ENCODE data around the gene C1orf21. TPM values are rescaled to one million over a fixed set of nuclear protein-coding genes. Genes with fewer than 3 reads are reported as not detected.

The C1orf21 gene
- total and polyA plus RNA-seq, 2 donors (not counting 1 experiment from before 2014, with no cell fraction given): under 0.01 to 0.32 TPM

DNA sequence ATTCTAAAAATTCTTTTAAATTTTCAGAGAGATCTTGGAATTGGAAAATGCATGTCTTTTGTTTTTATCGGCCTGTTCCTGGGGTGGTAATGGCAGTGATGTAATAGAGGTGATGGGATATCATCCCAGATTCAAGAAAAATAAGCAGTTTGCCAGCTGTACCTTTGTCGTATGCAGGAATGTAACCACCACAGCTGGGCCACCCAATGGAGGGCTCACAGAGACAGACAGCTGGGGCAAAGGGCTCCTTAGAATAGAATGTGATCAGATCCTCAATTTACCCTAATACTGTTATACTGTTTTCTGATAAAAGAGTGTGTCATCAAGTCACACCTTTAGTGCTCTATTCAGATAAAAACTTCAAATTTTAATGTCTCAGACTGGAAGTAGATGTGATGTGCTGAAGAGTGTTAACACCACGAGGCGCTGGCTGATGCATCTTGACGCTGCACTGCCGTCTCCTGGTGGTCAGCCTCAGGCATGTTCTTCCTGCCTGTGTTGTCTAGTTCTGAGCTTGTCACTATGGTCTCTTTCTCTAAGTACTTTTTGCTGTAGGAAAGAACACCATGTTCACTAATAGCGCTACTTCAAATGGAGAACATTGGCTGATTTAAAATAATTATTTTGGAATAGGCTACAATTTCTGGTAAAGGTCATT lies 78.8 kb downstream of the C1orf21 start:
- Histone ChIP-seq H3K4me3 (ENCODE audit: control extremely low read depth in 1 of 5, extremely low read depth in 1 of 5, insufficient read depth in 1 of 5, low read depth in 2 of 5, low read length in 4 of 5) (no peak overlapping the region), H3K9me3 (ENCODE audit: control extremely low read depth in 1 of 3, control insufficient read depth in 2 of 3, insufficient read depth in 1 of 3, low read length in 2 of 3) (no peaks in the 10 kb centered on the region), H3K27ac (ENCODE audit: low read length in 2 of 2) (no peak overlapping the region), H4K20me1 (ENCODE audit: control insufficient read depth, insufficient read depth, low read length, poor library complexity, severe bottlenecking) (no peaks in the 10 kb centered on the region), H2AFZ (ENCODE audit: insufficient read depth, low read depth, low read length, poor library complexity, severe bottlenecking) (no peak overlapping the region), H3K4me1 (ENCODE audit: control insufficient read depth in 2 of 2, insufficient read depth in 2 of 2, low read length in 2 of 2) (no peaks in the 10 kb centered on the region), H3K27me3 (replicated peaks in 1 of 4; ENCODE audit: control extremely low read depth in 1 of 4, control insufficient read depth in 3 of 4, insufficient read depth in 4 of 4, low read length in 3 of 4) (no peaks in the 10 kb centered on the region), H3K4me2 (replicated peaks; ENCODE audit: low read depth, low read length, poor library complexity, severe bottlenecking) (no peak overlapping the region), H3K9ac (ENCODE audit: low read length) (no peak overlapping the region), H3K36me3 (replicated peaks in 1 of 2; ENCODE audit: control extremely low read depth in 1 of 2, control insufficient read depth in 1 of 2, extremely low read depth in 1 of 2, insufficient read depth in 2 of 2, low read length in 1 of 2) (no peaks in the 10 kb centered on the region), H3K79me2 (ENCODE audit: control insufficient read depth, insufficient read depth, low read length) (no peaks in the 10 kb centered on the region)
- Mint-ChIP-seq H3K27ac (no peak overlapping the region), H3K4me3 (no peak overlapping the region), H3K27me3 (peaks cover 2% of the 10 kb centered on the region), H3K9me3 (ENCODE audit: insufficient read depth) (no peaks in the 10 kb centered on the region), H3K4me1 (no peaks in the 10 kb centered on the region)
- intact Hi-C loops (cut with micrococcal nuclease): no loop called here
- WGBS (ENCODE audit: insufficient coverage): 96% methylated on average over 3 of the region's 7 CpGs
- ChIA-PET POLR2A (no interaction called here), CTCF (no interaction called here)
- ATAC-seq (ENCODE audit: low read depth) (no peak), DNase-seq (no peak)
- TF ChIP-seq, protein P1, sequence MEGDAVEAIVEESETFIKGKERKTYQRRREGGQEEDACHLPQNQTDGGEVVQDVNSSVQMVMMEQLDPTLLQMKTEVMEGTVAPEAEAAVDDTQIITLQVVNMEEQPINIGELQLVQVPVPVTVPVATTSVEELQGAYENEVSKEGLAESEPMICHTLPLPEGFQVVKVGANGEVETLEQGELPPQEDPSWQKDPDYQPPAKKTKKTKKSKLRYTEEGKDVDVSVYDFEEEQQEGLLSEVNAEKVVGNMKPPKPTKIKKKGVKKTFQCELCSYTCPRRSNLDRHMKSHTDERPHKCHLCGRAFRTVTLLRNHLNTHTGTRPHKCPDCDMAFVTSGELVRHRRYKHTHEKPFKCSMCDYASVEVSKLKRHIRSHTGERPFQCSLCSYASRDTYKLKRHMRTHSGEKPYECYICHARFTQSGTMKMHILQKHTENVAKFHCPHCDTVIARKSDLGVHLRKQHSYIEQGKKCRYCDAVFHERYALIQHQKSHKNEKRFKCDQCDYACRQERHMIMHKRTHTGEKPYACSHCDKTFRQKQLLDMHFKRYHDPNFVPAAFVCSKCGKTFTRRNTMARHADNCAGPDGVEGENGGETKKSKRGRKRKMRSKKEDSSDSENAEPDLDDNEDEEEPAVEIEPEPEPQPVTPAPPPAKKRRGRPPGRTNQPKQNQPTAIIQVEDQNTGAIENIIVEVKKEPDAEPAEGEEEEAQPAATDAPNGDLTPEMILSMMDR (IDR thresholded peaks at IDR 0.05): no peak
- TF ChIP-seq EZH2 (IDR thresholded peaks at IDR 0.05; ENCODE audit: borderline replicate concordance, insufficient read depth, low read depth, low read length, poor library complexity, severe bottlenecking): no peak

DNA sequence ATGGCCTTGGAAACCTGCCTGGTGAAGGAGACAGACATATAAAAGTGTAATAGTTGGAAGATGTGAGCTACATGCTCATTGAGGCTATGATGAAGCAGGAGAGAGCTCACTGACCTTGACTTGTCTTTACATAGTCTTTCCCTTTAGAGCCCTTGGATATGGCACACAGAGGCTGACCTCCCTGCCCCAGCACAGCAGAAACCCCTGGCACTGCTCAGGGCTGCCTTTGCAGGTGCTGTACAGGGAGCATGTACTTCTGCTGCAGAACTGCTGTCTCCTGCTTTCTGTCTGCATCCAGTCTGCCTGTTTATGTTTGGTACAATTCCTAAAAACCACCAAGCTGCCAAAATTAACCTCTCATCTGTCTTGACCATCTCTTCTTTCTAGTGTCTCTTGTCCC lies 80.5 kb downstream of the C1orf21 start:
- Histone ChIP-seq H3K79me2 (ENCODE audit: control insufficient read depth, insufficient read depth, low read length) (no peaks in the 10 kb centered on the region), H3K9ac (ENCODE audit: low read length) (no peak overlapping the region), H3K4me1 (ENCODE audit: control insufficient read depth in 2 of 2, insufficient read depth in 2 of 2, low read length in 2 of 2) (no peaks in the 10 kb centered on the region), H2AFZ (ENCODE audit: insufficient read depth, low read depth, low read length, poor library complexity, severe bottlenecking) (no peak overlapping the region), H3K4me2 (replicated peaks; ENCODE audit: low read depth, low read length, poor library complexity, severe bottlenecking) (no peak overlapping the region), H4K20me1 (ENCODE audit: control insufficient read depth, insufficient read depth, low read length, poor library complexity, severe bottlenecking) (no peaks in the 10 kb centered on the region), H3K27ac (ENCODE audit: low read length in 2 of 2) (no peak overlapping the region), H3K4me3 (ENCODE audit: control extremely low read depth in 1 of 5, extremely low read depth in 1 of 5, insufficient read depth in 1 of 5, low read depth in 2 of 5, low read length in 4 of 5) (no peak overlapping the region), H3K9me3 (ENCODE audit: control extremely low read depth in 1 of 3, control insufficient read depth in 2 of 3, insufficient read depth in 1 of 3, low read length in 2 of 3) (no peaks in the 10 kb centered on the region), H3K36me3 (replicated peaks in 1 of 2; ENCODE audit: control extremely low read depth in 1 of 2, control insufficient read depth in 1 of 2, extremely low read depth in 1 of 2, insufficient read depth in 2 of 2, low read length in 1 of 2) (no peaks in the 10 kb centered on the region), H3K27me3 (replicated peaks in 1 of 4; ENCODE audit: control extremely low read depth in 1 of 4, control insufficient read depth in 3 of 4, insufficient read depth in 4 of 4, low read length in 3 of 4) (no peaks in the 10 kb centered on the region)
- Mint-ChIP-seq H3K27ac (no peak overlapping the region), H3K4me3 (no peak overlapping the region), H3K9me3 (ENCODE audit: insufficient read depth) (no peaks in the 10 kb centered on the region), H3K27me3 (peaks cover 2% of the 10 kb centered on the region), H3K4me1 (no peaks in the 10 kb centered on the region)
- POLR2A ChIA-PET: no interaction called here
- intact Hi-C loops (cut with micrococcal nuclease): no loop called here
- ATAC-seq (ENCODE audit: low read depth) (no peak), DNase-seq (no peak)
- CTCF ChIA-PET: no interaction called here
- TF ChIP-seq, protein P1 (IDR thresholded peaks at IDR 0.05): no peak
- TF ChIP-seq EZH2 (IDR thresholded peaks at IDR 0.05; ENCODE audit: borderline replicate concordance, insufficient read depth, low read depth, low read length, poor library complexity, severe bottlenecking): no peak
